Measurements from ENCODE around the gene ADRA1B.

DNA sequence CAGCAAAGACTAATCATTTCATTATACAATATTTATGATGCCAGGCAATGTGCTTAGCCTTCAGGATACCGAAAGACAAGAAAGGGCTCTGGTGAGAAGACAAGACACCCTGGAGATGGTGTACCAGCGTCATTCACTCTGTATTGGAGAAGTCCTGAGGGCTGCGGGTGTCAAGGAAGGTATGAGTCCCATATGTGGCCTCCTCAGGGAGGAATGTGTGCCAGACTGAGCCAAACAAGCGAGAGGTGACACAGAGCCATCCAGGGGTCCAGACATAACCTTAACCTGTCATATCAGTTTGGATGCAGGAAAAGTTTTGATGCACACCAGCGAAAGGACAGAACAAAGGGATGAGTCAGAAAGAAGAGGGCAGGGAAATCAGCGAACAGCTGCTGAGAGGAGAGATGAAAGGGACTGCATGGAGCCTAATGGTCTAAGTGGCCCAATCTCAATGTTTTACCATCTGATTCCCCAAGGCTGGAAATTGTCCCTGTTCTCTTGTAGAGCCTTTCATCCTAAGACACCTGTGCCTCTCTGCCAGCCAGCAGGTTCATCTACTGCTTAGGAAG is 38.9 kb downstream of the ADRA1B start:
- TF ChIP-seq, protein P1, sequence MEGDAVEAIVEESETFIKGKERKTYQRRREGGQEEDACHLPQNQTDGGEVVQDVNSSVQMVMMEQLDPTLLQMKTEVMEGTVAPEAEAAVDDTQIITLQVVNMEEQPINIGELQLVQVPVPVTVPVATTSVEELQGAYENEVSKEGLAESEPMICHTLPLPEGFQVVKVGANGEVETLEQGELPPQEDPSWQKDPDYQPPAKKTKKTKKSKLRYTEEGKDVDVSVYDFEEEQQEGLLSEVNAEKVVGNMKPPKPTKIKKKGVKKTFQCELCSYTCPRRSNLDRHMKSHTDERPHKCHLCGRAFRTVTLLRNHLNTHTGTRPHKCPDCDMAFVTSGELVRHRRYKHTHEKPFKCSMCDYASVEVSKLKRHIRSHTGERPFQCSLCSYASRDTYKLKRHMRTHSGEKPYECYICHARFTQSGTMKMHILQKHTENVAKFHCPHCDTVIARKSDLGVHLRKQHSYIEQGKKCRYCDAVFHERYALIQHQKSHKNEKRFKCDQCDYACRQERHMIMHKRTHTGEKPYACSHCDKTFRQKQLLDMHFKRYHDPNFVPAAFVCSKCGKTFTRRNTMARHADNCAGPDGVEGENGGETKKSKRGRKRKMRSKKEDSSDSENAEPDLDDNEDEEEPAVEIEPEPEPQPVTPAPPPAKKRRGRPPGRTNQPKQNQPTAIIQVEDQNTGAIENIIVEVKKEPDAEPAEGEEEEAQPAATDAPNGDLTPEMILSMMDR (IDR thresholded peaks at IDR 0.05): no peak
- TF ChIP-seq POLR2A (IDR thresholded peaks at IDR 0.05): no peak
